AG08395 (cell line): ENCODE measurements around the gene TWNK.

Source experiments
- DNase-seq: peaks from one replicate; pipeline ENCODE4 v3.0.0; 2012; ENCODE audit warnings: mixed read lengths, low spot score

The TWNK gene

DNA sequence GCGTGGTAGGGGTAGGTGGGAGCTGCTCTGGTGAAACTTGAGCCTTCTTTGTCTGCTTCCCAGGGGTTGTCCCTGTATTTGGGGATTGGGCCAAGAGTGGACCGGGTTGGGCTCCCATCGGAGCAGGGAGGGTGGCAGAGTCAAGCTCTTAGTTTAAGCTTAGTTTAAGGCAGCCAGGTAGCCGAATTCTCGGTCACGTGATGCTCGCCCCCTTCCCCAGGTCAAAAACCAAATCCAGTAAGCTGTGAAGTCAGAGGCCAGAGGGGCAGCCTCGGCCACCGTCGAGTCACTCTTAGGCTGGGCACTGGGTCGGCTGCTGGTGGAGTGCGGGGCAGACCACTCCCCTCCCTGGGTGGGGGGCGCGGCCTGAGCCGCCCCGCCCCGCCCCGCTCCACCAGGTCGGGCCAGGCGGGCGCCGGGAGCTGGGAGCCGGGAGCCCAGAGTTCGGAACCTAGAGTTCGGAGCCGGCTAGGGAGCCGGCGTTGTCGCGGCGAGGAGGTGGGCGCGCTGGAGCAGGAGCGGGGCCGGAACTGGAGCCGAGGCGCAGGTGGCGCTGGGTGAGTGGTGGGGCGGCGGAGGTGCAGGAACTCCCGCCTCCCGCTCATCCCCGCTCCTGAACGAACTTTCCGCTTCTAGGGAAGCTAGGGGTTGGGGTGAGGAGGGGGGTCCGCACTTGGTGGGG lies 9.5 kb downstream of the TWNK start:
- no peak for DNase-seq

DNA sequence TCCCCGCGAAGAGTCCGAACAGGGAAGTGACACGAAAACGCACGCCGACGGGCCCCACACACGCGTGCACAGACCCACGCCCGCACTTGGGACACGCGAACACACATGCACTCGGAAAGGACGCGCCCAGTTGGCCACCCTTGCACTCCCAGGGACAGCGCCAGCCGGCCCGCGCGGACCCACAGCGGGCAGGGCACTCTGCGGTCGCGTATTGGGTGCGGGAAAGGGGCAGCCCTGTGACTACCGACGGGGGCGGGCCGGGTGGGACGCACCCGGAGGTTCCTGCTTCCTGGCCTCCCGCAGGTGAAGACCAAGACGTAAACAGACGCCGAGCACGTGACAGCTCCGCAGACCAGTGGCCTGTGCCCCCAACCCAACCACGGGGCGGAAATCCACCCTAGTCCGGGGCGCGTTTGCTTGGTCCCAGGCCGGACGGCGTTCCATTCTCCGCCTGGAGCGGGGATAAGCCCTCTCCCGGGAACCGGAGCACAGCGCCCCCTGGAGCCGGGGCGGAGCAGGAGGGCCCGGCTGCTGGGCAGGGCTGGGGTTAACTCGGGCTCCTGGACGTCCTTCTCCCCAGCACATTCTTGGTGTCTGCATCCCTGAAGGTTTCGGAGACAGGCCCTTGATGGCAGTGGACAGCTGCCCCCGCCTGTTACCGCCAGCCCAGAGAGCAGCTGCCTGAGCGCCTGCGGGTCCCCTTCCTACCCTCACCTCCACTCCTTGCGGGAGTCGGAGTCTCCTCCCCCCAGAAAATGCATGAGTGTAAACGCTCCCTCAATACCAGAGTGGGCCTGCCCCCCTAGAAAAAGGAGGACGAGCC lies 10.2 kb downstream of the TWNK start:
- DNase-seq = peak; percentile 87

DNA sequence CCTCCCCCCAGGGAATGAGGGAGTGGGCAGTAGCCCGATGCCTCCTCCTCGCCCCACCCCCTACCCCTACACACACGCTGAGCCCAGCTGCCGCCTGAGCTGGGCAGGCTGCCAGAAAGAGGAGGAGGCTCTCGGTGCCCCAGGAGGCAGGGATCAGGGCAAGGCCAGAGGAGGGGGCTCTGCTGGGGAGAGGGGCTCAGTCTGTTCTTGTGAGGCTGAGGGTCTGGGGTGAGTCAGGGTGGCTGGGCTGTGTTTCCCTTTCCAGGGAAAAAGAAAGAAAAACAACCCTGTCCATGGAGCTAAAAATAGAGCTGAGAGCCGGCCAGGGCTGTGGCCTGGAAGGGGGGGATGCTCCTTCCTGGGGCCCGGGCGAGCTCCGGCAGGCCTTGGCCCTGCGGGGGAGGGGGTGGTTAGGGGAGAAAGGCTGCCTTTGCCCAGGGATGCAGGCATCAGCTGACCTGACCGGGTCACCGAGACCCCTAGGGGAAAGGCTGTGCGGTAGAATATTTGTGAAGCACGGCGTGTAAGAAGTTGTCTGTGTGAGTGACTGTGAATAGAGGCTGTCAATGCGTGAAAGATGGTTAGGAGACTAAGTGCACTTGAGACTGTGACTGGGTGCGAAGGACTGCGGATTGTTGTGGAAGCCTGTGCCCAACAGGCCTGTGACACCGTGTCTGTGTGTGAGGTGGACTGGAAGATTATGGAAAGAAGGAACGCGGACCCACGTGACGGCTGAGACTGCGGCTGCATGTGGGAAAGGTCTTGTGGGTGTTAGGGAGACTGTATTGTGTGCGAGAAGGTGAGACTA lies 11.0 kb downstream of the TWNK start:
- peak; percentile 88 for DNase-seq

DNA sequence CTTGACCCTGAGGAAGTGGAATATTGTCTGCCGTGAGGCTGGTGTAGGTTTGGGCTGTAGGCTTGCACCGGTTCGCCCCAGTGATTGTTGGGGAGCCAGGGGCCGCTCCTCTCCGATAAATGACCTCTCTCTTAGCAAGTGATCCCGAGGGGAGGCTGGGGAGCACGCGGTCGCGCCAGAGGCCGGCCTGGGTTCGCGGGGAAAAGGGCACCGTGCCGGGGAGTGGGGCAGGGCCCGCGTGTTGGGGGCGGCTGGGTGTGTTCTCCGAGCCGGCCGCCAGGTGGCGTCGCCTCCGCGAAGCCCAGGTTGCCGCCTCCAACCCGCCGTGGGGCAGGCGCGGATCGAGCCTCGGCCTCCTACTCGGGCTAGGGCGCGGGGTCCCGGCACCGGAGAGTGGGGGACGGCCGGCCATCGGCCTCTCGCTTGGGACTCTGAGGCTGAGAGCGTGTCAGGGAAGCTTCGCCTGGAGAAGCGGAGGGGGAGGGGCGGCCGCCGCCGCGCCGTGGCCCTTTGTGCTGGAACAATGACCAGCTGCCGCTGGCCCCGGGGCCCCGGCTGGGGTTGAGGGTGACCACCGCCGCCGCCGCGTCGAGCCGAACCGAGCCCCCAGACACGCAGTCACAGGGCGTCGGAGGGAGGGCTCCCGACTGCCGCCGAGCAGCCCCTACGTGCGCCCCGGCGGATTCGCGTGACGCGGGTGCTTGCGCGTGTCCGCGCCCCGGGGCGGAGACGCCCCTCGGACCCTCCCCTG lies 11.8 kb downstream of the TWNK start:
- DNase-seq = peak; percentile 87

DNA sequence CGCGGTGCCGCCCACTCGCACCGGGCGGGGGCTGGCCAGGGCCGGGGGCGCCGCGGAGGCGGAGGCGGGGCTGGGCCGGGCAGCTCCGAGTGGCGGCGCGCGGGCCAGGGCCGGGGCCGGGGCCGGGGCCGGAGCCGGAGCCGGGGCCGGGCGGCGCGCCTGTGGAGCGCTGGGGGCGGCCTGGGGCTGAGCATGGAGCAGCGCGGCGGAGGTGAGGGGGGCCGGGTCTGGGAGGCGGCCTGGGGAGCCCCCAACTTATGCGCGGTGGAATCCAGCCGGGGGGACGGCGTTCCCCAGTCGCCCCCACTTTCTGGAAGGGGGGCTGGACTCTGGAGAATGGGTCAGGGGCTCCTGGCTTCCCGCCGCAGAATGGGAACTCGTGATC lies 12.4 kb downstream of the TWNK start, which contains the start of gene LZTS2:
LZTS2 (plus strand) TSS at position 67 of the 385 bp plus-strand sequence. CDS start 2,731 bp downstream, outside the sequence.
- no peak for DNase-seq

DNA sequence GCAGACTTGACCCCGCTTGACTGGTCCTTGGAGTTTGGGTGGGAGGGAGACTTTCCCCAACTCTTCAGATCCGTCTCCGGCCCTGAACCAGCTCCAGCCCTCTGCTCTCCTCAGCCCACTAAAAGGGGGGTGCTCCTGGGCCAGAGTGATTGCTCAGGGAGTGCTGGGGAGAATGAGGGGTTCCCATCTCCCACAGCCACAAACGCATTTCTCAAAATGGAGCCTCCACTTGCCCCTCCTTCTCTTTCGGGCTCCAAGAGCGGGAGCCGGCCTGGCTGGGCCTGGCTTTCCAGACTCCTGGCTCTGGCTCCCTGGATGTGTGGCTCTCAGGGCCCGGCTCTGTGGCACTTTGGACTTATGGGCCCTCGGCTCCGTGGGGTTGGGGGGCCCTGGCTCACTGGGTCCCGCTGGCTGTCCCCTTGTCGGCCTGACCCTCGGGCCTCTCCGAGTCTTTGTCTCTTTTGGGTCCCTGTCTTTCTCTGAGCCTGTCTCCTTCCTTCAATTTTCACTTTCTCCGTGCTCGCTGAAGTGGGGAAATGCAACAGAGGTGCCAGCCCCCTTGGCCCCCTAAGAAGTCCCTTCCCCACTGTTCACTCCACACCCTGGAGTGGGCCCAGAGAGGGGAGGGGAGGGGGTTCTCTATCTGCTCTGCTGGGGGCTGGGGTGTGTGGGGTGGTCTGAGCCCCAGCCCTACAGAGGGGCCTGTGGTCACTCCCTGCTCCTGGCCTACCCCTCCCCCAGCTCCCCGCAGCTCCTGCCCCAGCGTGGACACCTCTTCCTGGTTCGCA lies 13.0 kb downstream of the TWNK start:
- no peak for DNase-seq

DNA sequence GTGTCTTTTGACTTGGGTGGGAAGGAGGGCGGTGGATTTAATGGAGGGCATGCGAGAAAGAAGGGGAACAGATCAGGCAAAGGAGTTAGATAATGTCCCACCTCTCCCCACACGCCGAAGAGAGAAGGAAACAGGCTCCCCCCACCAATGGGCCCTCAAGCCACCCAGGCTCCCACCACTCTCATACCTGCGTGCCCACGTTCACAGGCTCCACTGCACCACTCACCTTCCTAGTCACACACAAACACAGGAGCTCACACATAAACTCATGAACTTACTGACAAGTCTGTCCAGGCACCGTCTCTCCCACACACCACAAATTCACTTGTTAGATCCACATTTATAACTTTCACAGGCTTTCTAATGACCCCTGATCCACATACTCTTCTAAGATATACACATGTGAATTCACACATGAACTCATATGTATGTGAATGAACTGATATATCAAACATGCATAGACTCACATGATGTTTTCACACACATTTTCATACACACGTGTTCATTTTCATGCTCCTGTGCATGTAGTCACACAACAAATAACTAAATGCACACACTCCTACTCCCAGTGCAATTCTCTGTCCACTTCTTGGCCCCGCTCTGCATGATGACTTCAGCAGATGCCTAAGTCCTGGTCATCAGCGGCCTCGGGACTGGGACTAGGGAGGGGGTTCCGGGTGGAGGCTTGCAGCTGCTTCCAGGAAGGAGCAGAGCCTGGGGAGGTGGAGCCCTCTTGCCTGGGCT lies 13.7 kb downstream of the TWNK start:
- peak; percentile 92 for DNase-seq

DNA sequence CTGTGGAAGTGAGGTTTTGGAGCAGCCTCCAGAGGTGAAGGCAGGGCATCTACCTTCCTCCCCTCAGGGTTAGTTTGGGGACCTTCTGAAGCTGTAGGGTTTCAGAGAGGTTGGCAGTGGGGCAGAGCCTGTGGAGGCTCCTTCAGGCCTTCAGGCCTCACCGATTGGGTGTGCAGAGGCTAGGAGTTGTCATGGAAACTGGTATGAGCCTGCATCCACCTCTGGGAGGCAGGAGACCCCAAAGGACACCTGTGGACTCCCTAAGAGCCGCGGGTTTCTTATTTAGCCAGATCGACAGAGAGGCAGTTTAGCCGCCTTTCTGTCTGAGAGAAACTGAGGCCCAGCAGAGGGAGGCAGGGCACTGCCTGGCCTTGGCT lies 14.3 kb downstream of the TWNK start:
- no peak for DNase-seq

DNA sequence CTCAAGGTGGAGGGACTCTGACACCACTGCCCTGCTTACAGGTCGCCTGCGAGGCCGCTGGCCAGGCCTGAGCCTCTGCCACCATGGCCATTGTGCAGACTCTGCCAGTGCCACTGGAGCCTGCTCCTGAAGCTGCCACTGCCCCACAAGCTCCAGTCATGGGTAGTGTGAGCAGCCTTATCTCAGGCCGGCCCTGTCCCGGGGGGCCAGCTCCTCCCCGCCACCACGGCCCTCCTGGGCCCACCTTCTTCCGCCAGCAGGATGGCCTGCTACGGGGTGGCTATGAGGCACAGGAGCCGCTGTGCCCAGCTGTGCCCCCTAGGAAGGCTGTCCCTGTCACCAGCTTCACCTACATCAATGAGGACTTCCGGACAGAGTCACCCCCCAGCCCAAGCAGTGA lies 15.1 kb downstream of the TWNK start:
- no peak for DNase-seq

DNA sequence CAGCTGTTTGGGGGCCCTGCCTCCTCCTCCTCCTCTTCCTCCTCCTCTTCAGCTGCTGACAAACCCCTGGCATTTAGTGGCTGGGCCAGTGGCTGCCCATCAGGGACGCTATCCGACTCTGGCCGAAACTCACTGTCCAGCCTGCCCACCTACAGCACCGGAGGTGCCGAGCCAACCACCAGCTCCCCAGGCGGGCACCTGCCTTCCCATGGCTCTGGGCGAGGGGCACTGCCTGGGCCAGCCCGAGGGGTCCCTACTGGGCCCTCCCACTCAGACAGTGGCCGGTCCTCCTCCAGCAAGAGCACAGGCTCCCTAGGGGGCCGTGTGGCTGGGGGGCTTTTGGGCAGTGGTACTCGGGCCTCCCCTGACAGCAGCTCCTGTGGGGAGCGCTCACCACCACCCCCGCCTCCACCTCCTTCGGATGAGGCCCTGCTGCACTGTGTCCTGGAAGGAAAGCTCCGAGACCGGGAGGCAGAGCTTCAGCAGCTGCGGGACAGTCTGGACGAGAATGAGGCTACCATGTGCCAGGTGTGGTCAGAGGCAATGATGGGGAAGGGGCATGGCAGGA lies 16.4 kb downstream of the TWNK start:
- DNase-seq = no peak

DNA sequence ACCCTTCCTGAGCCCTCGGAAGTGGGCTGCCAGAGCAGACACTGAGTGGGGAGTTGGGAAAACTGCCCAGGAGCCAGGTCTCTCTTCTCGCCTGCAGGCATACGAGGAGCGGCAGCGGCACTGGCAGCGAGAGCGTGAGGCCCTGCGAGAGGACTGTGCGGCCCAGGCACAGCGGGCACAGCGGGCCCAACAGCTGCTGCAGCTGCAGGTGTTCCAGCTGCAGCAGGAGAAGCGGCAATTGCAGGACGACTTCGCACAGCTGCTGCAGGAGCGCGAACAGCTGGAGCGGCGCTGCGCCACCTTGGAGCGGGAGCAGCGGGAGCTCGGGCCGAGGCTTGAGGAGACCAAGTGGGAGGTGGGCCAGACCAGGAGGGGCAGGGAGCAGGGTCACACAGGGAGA lies 18.0 kb downstream of the TWNK start:
- no peak for DNase-seq

DNA sequence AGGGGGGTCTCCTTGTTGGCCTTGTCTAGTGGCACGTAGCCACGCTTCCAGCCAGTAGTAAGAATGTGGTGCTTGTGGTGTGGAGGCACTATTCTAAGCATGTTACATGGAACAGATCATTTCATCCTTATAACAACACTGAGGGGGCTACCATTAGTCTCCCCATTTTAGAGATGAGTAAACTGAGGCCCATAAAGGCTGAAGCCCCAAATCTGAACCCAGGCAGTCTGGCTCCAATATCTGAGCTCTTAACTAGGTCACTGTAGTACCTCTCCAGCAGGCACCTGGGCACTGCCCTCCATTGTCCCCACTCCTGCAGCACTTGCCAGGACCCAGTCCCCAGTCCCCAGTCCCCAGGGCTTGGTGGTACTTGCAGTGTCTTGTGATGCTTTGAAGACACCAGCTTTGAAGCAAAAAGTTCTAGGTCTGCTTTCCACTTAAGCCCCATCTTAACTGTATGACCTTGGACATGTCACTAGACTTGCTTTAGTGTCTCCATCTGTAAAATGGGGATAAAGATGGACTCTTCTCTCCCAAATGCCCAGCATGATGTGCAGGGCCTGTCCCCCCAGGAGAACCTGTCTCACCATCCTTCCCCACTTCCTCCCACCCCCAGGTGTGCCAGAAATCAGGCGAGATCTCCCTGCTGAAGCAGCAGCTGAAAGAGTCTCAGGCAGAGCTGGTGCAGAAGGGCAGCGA lies 18.7 kb downstream of the TWNK start:
- DNase-seq = no peak

DNA sequence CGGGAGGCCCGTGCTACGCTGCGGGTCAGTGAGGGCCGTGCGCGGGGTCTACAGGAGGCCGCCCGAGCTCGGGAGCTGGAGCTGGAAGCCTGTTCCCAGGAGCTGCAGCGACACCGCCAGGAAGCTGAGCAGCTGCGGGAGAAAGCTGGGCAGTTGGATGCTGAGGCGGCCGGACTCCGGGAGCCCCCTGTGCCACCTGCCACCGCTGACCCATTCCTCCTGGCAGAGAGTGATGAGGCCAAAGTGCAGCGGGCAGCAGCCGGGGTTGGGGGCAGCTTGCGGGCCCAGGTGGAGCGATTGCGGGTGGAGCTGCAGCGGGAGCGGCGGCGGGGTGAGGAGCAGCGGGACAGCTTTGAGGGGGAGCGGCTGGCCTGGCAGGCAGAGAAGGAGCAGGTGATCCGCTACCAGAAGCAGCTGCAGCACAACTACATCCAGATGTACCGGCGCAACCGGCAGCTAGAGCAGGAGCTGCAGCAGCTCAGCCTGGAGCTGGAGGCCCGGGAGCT lies 19.3 kb downstream of the TWNK start:
- DNase-seq = no peak

DNA sequence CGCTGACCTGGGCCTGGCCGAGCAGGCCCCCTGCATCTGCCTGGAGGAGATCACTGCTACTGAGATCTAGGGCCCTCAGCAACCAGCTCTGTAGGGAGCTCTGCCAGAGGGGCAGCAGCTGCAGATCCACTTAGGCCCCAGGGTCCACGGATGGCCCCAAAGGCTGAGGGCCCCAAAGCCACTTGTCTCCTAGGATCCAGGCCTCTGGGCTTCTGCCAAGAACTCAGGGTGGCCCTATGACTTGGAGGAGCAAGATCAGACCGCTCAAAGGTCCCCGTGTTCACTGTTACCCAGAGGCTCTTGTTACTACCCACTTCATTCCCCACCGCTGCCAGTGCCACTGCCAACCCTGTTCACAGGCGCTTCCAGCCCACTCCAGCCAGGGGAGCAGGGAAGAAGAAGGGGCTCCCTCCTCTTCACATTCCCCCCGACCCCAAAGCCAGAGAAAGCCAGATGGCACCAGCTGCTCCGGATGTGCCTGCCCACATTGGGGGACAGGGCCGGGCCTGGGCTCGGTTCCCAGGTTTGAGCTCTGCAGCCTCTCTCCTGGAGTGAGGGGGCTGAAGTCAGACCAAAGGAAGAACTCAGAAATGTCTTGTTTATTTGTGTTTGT lies 19.9 kb downstream of the TWNK start:
- no peak for DNase-seq

DNA sequence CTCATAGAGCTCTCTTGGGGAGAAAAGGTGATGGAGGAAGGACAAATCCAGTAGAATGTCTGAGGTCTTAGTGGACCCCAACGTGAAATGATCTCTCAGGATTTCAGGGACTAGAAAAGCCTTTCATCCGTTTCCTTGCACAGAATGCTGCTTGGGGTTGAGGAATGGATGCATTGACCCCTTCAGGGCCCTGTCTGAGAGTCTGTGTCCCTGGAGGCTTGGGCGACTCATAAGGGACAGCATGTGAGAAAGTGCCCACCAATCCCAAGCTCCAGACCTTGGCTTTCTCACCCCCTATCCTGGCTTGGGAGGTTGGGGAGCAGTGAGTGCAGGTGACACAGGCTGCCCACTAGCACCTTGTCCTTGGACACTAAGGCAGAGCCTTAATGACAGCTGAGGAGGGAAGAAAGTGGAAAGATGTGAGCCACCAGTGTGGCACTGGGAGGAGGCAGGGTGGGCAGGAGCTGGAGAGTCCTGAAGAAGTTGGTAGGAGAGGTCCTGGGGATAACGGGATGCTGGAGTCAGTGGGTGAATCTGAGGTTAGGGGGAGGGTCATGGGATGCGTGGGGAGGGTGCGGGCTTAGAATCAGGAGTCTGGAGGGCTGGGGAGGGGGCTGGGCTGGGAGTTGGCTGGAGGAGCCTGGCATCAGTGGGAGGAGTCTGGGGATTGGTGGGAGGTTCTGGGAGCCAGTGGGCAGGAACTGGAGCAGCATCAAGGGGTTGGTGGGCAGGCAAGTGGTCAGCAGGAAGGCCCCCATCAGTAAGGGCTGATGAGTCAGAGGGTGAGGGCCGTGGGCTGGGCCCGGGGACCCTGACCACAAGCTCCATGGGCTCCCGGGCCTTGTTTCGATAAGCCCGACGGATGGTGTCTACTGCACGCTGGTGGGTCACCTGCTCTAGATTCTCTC lies 20.8 kb downstream of the TWNK start:
- no peak for DNase-seq

DNA sequence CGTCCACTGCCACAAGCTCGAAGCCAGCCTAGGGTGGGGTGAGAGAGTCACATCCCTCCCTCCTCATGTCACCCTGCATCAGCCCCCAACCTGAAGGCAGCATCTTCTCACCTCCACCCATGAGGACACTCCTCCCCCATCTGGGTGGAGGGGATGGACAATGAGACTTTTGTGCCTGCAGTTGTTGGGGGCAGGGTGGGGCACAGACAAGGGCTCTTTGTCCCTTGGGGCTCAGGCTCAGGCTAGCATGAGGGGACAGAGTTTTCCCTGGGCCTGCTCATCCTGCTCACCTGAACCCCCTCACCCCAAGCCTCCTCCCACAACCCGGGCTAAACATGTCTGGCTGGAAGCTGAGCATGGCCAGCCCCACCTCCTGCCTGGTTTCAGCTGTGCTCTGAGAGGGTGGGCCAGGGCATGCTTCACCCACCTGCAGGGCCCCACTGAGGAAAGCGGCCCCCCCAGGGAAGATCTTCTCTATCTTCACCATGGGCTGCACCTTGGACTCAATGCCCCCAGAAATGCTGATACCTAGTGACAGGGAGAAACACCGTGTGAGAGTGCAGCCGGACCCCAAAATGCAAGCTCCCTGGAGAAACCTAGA lies 21.6 kb downstream of the TWNK start:
- no peak for DNase-seq

DNA sequence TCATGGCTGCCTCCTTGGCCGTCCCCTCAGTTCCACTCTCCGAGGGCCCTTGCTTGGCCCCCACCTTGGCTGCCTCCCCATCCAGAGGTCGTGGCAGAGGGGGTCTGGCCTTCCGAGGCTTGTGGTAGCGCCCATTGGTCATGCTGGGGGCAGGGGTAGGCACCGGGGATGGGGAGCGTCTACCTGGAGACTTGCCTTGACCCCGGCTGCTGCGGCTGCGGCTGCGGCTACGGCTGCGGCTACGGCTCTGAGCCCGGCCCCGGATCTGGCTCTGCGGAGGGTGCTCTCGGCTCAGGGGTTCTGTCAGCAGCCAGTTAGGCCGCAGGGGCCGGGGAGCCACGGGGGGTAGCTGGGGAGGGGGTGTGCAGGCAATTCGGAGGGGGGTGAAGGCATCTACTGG lies 23.0 kb downstream of the TWNK start:
- DNase-seq = no peak
